GM10266 (cell line): ENCODE measurements around the gene FBXW11.

Experiments used
- DNase-seq: peaks from one replicate; pipeline ENCODE4 v3.0.0; 2012; ENCODE audit errors: extremely low spot score
- CTCF ChIP-seq: IDR thresholded peaks from 2 replicates; pipeline ENCODE4 v1.5.1; 2012; ENCODE audit warnings: mild to moderate bottlenecking, low read depth; ENCODE audit not compliant: control insufficient read depth, insufficient read depth; ENCODE audit errors: missing control alignments

FBXW11 gene

GRCh38 chr5:171850324-171850947 lies 156.0 kb downstream of the FBXW11 start:
- TF ChIP-seq CTCF: no peak
- no peak for DNase-seq

- no peak for DNase-seq
- no peak for TF ChIP-seq CTCF
These were observed 156.7 kb downstream of the FBXW11 start for GRCh38 chr5:171849585-171850323.

GRCh38 chr5:171848911-171849520 lies 157.4 kb downstream of the FBXW11 start:
- DNase-seq: no peak
- TF ChIP-seq CTCF: no peak

- TF ChIP-seq CTCF: no peak
- DNase-seq: no peak
These were observed 158.0 kb downstream of the FBXW11 start for GRCh38 chr5:171848486-171848885.

- DNase-seq: no peak
- no peak for TF ChIP-seq CTCF
These were observed 158.4 kb downstream of the FBXW11 start for GRCh38 chr5:171848006-171848405.

- TF ChIP-seq CTCF: no peak
These were observed 159.4 kb downstream of the FBXW11 start for GRCh38 chr5:171847026-171847425.

GRCh38 chr5:171846323-171846722 lies 160.1 kb downstream of the FBXW11 start:
- no peak for TF ChIP-seq CTCF
- no peak for DNase-seq

More at GRCh38 chr5:171847026-171847425, 159.4 kb downstream of the FBXW11 start:
- DNase-seq: no peak
